Stomach (tissue), 4 donors: ENCODE data around the gene ETNK2.

Source experiments
- POLR2A ChIP-seq, 4 donors: fragments of 450-650 bp; IDR thresholded peaks; one replicate each; pipeline ENCODE4 v1.6.1; 2016; ENCODE audit warnings: antibody characterized with exemption in 4 of 4, control low read depth in 2 of 4, mild to moderate bottlenecking in 1 of 4, moderate library complexity in 1 of 4
- TF ChIP-seq, protein P1 (sequence below), 7 experiments: fragments of 450-650 bp in 4 of 7; fragments of 200-600 bp in 3 of 7; sonication (generic) in 3 of 7; IDR thresholded peaks; one replicate each; pipeline ENCODE4 v1.5.1; 2016 to 2019; ENCODE audit warnings: antibody characterized with exemption in 7 of 7, control low read depth in 2 of 7, mild to moderate bottlenecking in 1 of 7

DNA sequence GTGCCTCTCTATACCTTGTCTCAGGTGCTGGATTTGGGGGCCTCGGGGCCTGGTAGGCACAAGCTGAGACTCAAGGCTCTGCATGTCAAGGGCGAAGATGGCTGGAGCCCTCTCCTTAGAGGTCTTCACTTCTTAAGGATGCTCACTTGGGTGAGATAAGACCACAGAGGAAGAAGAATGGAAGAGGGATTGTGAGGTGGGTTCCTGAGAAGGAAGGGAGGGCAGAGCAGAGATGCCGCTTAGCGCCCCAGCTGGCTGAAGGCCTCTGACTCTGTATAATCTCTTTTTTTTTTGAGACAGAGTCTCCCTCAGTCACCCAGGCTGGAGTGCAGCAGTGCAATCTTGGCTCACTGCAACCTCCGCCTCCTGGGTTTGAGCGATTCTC, 46.7 kb downstream of the ETNK2 start:
- TF ChIP-seq POLR2A (IDR thresholded peaks at IDR 0.05): no peak
- TF ChIP-seq, protein P1, sequence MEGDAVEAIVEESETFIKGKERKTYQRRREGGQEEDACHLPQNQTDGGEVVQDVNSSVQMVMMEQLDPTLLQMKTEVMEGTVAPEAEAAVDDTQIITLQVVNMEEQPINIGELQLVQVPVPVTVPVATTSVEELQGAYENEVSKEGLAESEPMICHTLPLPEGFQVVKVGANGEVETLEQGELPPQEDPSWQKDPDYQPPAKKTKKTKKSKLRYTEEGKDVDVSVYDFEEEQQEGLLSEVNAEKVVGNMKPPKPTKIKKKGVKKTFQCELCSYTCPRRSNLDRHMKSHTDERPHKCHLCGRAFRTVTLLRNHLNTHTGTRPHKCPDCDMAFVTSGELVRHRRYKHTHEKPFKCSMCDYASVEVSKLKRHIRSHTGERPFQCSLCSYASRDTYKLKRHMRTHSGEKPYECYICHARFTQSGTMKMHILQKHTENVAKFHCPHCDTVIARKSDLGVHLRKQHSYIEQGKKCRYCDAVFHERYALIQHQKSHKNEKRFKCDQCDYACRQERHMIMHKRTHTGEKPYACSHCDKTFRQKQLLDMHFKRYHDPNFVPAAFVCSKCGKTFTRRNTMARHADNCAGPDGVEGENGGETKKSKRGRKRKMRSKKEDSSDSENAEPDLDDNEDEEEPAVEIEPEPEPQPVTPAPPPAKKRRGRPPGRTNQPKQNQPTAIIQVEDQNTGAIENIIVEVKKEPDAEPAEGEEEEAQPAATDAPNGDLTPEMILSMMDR (IDR thresholded peaks at IDR 0.05): no peak
